Measurements from ENCODE around the gene GALM. TPM values are rescaled to one million over a fixed set of nuclear protein-coding genes. Genes with fewer than 3 reads are reported as not detected.

Gene GALM
- total RNA-seq, 1 experiment from 2014 or later = 10.0 TPM

- Mint-ChIP-seq H3K36me3 (ENCODE audit: insufficient read depth in 1 of 3, low read depth in 3 of 3) (peaks cover 5 to 15% (median 6%) of the 10 kb centered on the region in 3 experiments; a peak in 5 of 7 replicates), H3K4me1 (no peaks in the 10 kb centered on the region), H3K4me3 (no peak overlapping the region), H3K27ac (no peak overlapping the region; a peak in 1 of 7 replicates), H3K27me3 (ENCODE audit: low read depth) (no peaks in the 10 kb centered on the region; the same call in 1 of the 2 replicates), H3K9me3 (peaks cover 9 to 11% of the 10 kb centered on the region in 2 experiments)
- Histone ChIP-seq H3K27ac (ENCODE audit: insufficient read length, low read depth, low read length) (no peak overlapping the region), H4K20me1 (ENCODE audit: control insufficient read depth, insufficient read depth, insufficient read length) (no peaks in the 10 kb centered on the region), H3K9me3 (ENCODE audit: control insufficient read depth, low read depth, low read length) (peaks cover 8% of the 10 kb centered on the region), H2AK5ac (ENCODE audit: insufficient read length, low read length) (no peak overlapping the region), H3K4me2 (ENCODE audit: insufficient read depth, insufficient read length, low read length) (no peak overlapping the region), H2BK5ac (ENCODE audit: insufficient read length, low read length) (no peak overlapping the region), H3K23ac (ENCODE audit: insufficient read length, low read depth, low read length) (no peak overlapping the region), H3K79me2 (ENCODE audit: insufficient read depth, low read length) (no peaks in the 10 kb centered on the region), H3K4me1 (ENCODE audit: insufficient read depth, low read length) (no peaks in the 10 kb centered on the region), H3K56ac (ENCODE audit: insufficient read length, low read depth, low read length) (no peak overlapping the region), H2BK20ac (ENCODE audit: low read depth, low read length, poor library complexity, severe bottlenecking) (no peak overlapping the region), H4K5ac (ENCODE audit: insufficient read length, low read depth, low read length) (no peak overlapping the region), H2BK120ac (ENCODE audit: low read depth, low read length, poor library complexity, severe bottlenecking) (no peak overlapping the region), H3K79me1 (ENCODE audit: insufficient read depth, low read depth, low read length, poor library complexity, severe bottlenecking) (no peaks in the 10 kb centered on the region), H2BK12ac (ENCODE audit: insufficient read length, low read depth, low read length) (no peak overlapping the region), H3K18ac (ENCODE audit: insufficient read length, low read depth, low read length) (no peak overlapping the region), H2AFZ (ENCODE audit: low read length) (no peak overlapping the region), H3K14ac (ENCODE audit: insufficient read depth, low read length) (no peak overlapping the region), H3T11ph (ENCODE audit: low read length) (no peak overlapping the region), H2BK15ac (ENCODE audit: low read depth, low read length) (no peak overlapping the region), H3K27me3 (ENCODE audit: insufficient read depth, low read length) (no peaks in the 10 kb centered on the region), H4K8ac (replicated peaks; ENCODE audit: insufficient read length, low read depth, low read length) (no peak overlapping the region), H4K91ac (ENCODE audit: insufficient read length, low read depth, low read length) (no peak overlapping the region), H3K4ac (ENCODE audit: low read depth, low read length) (no peak overlapping the region), H3K9ac (ENCODE audit: extremely low read depth, insufficient read length, low read length) (no peak overlapping the region), H3K23me2 (ENCODE audit: insufficient read length, low read depth, low read length, poor library complexity, severe bottlenecking) (no peaks in the 10 kb centered on the region)
- DNase-seq = no peak
- no CpG with 5 or more reads among the region's 7 CpGs for WGBS (ENCODE audit: extremely low coverage, insufficient read length, low lambda C conversion rate)
- TF ChIP-seq CTCF (conservative IDR thresholded peaks at IDR 0.05) = no peak
Measured at GRCh38 chr2:38648107-38648761, 17.7 kb upstream of the GALM start.

All from H9 (cell line).